ENCODE data around the gene ZNF446. TPM values are rescaled to one million over a fixed set of nuclear protein-coding genes. Genes with fewer than 3 reads are reported as not detected.
A peak's percentile ranks its signal among the peaks of the same experiment; 100 is the strongest.

Gene ZNF446
- total and polyA plus RNA-seq, 10 of the 15 experiments (the other 5 are each of a cell fraction or from before 2014, with no cell fraction given) = 0.14 to 6.9 (median 4.1) TPM

DNA sequence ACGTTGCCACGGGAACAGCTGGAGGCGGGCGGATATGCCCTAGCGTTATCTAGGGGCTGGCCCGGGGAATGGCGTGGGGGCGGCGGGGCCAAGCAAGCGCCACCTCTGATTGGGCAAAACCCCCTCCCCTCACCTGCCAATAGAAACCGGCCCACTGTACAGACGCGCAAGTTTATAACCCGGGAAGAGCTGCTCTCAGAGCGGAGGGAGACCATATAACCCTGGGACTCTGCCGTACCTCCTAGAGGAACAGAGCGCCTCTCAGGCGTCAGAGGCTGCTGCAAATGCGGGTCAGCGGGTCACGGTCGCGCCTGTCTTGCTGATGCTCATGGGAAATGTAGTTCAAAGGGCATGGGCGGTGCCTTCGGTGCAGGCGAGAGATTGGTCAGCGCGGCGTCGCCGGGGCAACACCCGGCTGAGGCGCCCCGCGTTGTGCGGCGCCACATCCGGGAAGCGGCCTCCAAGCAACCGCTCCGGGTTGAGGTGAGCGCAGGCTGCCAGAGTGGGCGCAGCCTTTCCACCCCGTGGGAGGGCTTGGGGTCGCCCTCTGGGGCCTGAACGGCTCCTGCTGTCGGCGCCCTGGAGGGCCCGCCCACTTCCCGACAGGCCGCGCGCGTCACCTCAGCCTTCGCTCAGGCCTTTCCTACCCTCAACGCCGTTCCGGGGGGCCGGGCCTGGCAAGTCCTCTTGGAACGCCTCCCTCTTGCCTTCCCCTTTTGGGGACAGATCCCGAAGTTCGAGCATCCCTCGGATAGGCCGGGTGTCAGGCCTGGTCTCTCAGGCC lies at the start of gene ZNF446 (continued):
- TF ChIP-seq, protein P1, sequence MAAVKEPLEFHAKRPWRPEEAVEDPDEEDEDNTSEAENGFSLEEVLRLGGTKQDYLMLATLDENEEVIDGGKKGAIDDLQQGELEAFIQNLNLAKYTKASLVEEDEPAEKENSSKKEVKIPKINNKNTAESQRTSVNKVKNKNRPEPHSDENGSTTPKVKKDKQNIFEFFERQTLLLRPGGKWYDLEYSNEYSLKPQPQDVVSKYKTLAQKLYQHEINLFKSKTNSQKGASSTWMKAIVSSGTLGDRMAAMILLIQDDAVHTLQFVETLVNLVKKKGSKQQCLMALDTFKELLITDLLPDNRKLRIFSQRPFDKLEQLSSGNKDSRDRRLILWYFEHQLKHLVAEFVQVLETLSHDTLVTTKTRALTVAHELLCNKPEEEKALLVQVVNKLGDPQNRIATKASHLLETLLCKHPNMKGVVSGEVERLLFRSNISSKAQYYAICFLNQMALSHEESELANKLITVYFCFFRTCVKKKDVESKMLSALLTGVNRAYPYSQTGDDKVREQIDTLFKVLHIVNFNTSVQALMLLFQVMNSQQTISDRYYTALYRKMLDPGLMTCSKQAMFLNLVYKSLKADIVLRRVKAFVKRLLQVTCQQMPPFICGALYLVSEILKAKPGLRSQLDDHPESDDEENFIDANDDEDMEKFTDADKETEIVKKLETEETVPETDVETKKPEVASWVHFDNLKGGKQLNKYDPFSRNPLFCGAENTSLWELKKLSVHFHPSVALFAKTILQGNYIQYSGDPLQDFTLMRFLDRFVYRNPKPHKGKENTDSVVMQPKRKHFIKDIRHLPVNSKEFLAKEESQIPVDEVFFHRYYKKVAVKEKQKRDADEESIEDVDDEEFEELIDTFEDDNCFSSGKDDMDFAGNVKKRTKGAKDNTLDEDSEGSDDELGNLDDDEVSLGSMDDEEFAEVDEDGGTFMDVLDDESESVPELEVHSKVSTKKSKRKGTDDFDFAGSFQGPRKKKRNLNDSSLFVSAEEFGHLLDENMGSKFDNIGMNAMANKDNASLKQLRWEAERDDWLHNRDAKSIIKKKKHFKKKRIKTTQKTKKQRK (IDR thresholded peaks at IDR 0.05; ENCODE audit: low read depth, low read length) = no peak
- TF ChIP-seq RBBP5 (conservative IDR thresholded peaks at IDR 0.05) (no peak), SMAD5 (IDR thresholded peaks at IDR 0.05; ENCODE audit: low read depth) (peak; percentile 26; the same call in 1 of the 2 replicates), MEF2A (IDR thresholded peaks at IDR 0.05; ENCODE audit: insufficient read depth, low read depth, low read length) (0 out of 2 replicates have a peak, but pooled peaks have one; percentile 6), BACH1 (IDR thresholded peaks at IDR 0.05; ENCODE audit: borderline replicate concordance) (peak; percentile 83), TARDBP (IDR thresholded peaks at IDR 0.05; ENCODE audit: borderline replicate concordance) (peak; percentile 31; the same call in 1 of the 2 replicates), FOXM1 (IDR thresholded peaks at IDR 0.05; ENCODE audit: low read depth, low read length) (0 out of 2 replicates have a peak, but pooled peaks have one; percentile 29), POLR2AphosphoS2 (IDR thresholded peaks at IDR 0.05; ENCODE audit: low read depth, low read length) (peak; percentile 79), SMAD1 (IDR thresholded peaks at IDR 0.05; ENCODE audit: low read depth, partially characterized antibody) (no peak), FOXK2 (IDR thresholded peaks at IDR 0.05) (no peak), TAF1 (IDR thresholded peaks at IDR 0.05; ENCODE audit: borderline replicate concordance, low read depth, low read length) (no peak)
- TF ChIP-seq, protein P2, sequence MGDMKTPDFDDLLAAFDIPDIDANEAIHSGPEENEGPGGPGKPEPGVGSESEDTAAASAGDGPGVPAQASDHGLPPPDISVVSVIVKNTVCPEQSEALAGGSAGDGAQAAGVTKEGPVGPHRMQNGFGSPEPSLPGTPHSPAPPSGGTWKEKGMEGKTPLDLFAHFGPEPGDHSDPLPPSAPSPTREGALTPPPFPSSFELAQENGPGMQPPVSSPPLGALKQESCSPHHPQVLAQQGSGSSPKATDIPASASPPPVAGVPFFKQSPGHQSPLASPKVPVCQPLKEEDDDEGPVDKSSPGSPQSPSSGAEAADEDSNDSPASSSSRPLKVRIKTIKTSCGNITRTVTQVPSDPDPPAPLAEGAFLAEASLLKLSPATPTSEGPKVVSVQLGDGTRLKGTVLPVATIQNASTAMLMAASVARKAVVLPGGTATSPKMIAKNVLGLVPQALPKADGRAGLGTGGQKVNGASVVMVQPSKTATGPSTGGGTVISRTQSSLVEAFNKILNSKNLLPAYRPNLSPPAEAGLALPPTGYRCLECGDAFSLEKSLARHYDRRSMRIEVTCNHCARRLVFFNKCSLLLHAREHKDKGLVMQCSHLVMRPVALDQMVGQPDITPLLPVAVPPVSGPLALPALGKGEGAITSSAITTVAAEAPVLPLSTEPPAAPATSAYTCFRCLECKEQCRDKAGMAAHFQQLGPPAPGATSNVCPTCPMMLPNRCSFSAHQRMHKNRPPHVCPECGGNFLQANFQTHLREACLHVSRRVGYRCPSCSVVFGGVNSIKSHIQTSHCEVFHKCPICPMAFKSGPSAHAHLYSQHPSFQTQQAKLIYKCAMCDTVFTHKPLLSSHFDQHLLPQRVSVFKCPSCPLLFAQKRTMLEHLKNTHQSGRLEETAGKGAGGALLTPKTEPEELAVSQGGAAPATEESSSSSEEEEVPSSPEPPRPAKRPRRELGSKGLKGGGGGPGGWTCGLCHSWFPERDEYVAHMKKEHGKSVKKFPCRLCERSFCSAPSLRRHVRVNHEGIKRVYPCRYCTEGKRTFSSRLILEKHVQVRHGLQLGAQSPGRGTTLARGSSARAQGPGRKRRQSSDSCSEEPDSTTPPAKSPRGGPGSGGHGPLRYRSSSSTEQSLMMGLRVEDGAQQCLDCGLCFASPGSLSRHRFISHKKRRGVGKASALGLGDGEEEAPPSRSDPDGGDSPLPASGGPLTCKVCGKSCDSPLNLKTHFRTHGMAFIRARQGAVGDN (IDR thresholded peaks at IDR 0.05) = peak; percentile 42; the same call in 1 of the 2 replicates
- TF ChIP-seq, protein P3, sequence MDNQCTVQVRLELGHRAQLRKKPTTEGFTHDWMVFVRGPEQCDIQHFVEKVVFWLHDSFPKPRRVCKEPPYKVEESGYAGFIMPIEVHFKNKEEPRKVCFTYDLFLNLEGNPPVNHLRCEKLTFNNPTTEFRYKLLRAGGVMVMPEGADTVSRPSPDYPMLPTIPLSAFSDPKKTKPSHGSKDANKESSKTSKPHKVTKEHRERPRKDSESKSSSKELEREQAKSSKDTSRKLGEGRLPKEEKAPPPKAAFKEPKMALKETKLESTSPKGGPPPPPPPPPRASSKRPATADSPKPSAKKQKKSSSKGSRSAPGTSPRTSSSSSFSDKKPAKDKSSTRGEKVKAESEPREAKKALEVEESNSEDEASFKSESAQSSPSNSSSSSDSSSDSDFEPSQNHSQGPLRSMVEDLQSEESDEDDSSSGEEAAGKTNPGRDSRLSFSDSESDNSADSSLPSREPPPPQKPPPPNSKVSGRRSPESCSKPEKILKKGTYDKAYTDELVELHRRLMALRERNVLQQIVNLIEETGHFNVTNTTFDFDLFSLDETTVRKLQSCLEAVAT (IDR thresholded peaks at IDR 0.05) = peak; percentile 16; the same call in 1 of the 2 replicates
- TF ChIP-seq, protein P4, sequence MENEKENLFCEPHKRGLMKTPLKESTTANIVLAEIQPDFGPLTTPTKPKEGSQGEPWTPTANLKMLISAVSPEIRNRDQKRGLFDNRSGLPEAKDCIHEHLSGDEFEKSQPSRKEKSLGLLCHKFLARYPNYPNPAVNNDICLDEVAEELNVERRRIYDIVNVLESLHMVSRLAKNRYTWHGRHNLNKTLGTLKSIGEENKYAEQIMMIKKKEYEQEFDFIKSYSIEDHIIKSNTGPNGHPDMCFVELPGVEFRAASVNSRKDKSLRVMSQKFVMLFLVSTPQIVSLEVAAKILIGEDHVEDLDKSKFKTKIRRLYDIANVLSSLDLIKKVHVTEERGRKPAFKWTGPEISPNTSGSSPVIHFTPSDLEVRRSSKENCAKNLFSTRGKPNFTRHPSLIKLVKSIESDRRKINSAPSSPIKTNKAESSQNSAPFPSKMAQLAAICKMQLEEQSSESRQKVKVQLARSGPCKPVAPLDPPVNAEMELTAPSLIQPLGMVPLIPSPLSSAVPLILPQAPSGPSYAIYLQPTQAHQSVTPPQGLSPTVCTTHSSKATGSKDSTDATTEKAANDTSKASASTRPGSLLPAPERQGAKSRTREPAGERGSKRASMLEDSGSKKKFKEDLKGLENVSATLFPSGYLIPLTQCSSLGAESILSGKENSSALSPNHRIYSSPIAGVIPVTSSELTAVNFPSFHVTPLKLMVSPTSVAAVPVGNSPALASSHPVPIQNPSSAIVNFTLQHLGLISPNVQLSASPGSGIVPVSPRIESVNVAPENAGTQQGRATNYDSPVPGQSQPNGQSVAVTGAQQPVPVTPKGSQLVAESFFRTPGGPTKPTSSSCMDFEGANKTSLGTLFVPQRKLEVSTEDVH (IDR thresholded peaks at IDR 0.05; ENCODE audit: low read depth, partially characterized antibody) = peak; percentile 19
